Measurements from ENCODE around the gene EPB41L2. TPM values are rescaled to one million over a fixed set of nuclear protein-coding genes. Genes with fewer than 3 reads are reported as not detected.
A peak's percentile ranks its signal among the peaks of the same experiment; 100 is the strongest.

EPB41L2 gene
- total and polyA plus RNA-seq, 2 experiments from 2014 or later = 76.2 to 91.7 TPM

DNA sequence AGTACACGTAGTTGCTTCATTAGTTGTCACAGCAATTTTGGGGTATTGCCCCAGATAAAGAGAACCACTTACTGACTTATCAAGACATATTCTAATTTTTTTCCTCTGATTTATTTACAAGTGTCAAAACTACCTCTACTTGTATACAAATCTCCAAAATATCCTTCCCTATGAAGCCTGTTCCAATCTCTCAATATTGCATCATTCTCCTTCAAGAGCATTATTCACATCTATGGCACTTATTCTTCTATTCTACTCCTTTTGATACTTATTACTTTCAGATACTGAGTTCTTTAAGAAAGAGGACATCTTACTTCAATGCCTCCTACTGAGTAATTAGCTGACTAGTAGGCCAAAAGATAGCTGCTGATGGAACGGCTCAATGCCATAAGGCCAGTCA lies 130.6 kb downstream of the EPB41L2 start:
- ATAC-seq = no peak
- no peak overlapping the region for H3K4me2 ChIP-seq
- DNase-seq (ENCODE audit: low spot score) = no peak
- H3K4me3 Mint-ChIP-seq = no peak overlapping the region
- H3K27ac ChIP-seq (ENCODE audit: low read depth) = peak overlapping the region; percentile 17; the same call in 1 of the 2 replicates
- no peak overlapping the region for H3K27ac Mint-ChIP-seq
- no peaks in the 10 kb centered on the region for H3K36me3 ChIP-seq (ENCODE audit: insufficient read depth)
- peaks cover 6% of the 10 kb centered on the region; the same call in 2 of the 3 replicates for H3K36me3 Mint-ChIP-seq (ENCODE audit: low read depth)
- no peak overlapping the region for H2AFZ ChIP-seq
- no peaks in the 10 kb centered on the region for H3F3A ChIP-seq (replicated peaks; ENCODE audit: low read depth)
- peaks cover 3% of the 10 kb centered on the region; the same call in 2 of the 3 replicates for H3K9me3 Mint-ChIP-seq
- H3K9me2 ChIP-seq (ENCODE audit: insufficient read depth) = no peaks in the 10 kb centered on the region
- peaks cover 15% of the 10 kb centered on the region; the same call in 1 of the 2 replicates for H3K79me2 ChIP-seq (replicated peaks; ENCODE audit: insufficient read depth)
- H3K4me1 Mint-ChIP-seq = peaks cover 33% of the 10 kb centered on the region
- TF ChIP-seq STAT1 (IDR thresholded peaks at IDR 0.05; ENCODE audit: unreplicated experiment) (no peak), CREB1 (CRISPR knock-in tag; IDR thresholded peaks at IDR 0.05; ENCODE audit: low read depth) (no peak), ZNF331 (CRISPR knock-in tag; IDR thresholded peaks at IDR 0.05; ENCODE audit: low read depth) (no peak), EZH2 (IDR thresholded peaks at IDR 0.05; ENCODE audit: low read depth, unreplicated experiment) (no peak), POLR2AphosphoS5 (IDR thresholded peaks at IDR 0.05; ENCODE audit: low read depth) (no peak)
- TF ChIP-seq, protein P1, sequence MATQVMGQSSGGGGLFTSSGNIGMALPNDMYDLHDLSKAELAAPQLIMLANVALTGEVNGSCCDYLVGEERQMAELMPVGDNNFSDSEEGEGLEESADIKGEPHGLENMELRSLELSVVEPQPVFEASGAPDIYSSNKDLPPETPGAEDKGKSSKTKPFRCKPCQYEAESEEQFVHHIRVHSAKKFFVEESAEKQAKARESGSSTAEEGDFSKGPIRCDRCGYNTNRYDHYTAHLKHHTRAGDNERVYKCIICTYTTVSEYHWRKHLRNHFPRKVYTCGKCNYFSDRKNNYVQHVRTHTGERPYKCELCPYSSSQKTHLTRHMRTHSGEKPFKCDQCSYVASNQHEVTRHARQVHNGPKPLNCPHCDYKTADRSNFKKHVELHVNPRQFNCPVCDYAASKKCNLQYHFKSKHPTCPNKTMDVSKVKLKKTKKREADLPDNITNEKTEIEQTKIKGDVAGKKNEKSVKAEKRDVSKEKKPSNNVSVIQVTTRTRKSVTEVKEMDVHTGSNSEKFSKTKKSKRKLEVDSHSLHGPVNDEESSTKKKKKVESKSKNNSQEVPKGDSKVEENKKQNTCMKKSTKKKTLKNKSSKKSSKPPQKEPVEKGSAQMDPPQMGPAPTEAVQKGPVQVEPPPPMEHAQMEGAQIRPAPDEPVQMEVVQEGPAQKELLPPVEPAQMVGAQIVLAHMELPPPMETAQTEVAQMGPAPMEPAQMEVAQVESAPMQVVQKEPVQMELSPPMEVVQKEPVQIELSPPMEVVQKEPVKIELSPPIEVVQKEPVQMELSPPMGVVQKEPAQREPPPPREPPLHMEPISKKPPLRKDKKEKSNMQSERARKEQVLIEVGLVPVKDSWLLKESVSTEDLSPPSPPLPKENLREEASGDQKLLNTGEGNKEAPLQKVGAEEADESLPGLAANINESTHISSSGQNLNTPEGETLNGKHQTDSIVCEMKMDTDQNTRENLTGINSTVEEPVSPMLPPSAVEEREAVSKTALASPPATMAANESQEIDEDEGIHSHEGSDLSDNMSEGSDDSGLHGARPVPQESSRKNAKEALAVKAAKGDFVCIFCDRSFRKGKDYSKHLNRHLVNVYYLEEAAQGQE (IDR thresholded peaks at IDR 0.05; ENCODE audit: unreplicated experiment) = no peak
- TF ChIP-seq, protein P2, sequence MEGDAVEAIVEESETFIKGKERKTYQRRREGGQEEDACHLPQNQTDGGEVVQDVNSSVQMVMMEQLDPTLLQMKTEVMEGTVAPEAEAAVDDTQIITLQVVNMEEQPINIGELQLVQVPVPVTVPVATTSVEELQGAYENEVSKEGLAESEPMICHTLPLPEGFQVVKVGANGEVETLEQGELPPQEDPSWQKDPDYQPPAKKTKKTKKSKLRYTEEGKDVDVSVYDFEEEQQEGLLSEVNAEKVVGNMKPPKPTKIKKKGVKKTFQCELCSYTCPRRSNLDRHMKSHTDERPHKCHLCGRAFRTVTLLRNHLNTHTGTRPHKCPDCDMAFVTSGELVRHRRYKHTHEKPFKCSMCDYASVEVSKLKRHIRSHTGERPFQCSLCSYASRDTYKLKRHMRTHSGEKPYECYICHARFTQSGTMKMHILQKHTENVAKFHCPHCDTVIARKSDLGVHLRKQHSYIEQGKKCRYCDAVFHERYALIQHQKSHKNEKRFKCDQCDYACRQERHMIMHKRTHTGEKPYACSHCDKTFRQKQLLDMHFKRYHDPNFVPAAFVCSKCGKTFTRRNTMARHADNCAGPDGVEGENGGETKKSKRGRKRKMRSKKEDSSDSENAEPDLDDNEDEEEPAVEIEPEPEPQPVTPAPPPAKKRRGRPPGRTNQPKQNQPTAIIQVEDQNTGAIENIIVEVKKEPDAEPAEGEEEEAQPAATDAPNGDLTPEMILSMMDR (conservative IDR thresholded peaks at IDR 0.05; ENCODE audit: low read depth in 2 of 2) = no peak
- no peak overlapping the region for H3K4me3 ChIP-seq
- H3K27me3 Mint-ChIP-seq (ENCODE audit: insufficient read depth, low read depth, poor library complexity) = no peaks in the 10 kb centered on the region
- no peaks in the 10 kb centered on the region for H4K20me1 ChIP-seq (replicated peaks; ENCODE audit: insufficient read depth)
- H3K4me1 ChIP-seq (ENCODE audit: insufficient read depth) = peaks cover 26% of the 10 kb centered on the region
- H3K27me3 ChIP-seq (ENCODE audit: insufficient read depth) = no peaks in the 10 kb centered on the region

DNA sequence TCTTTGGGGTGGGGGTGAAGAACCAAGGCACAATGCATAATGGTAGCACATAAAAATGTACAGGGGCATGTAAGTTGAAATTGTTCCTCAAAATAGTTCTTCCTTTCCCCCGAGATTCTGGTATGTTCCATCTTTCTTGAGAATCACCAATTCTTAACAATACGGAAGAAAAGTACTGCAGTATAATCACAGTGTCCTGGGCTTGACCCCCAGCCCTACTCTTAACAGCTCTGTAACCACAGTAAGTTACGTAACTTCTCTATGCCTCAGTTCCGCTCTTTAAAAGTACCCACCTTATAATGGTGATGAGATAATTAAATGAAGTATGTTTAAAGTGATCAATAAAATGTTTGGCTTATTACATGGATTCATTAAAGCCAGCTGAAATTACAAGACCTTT lies 131.4 kb downstream of the EPB41L2 start:
- Histone ChIP-seq H3K4me2 (no peak overlapping the region), H3F3A (replicated peaks; ENCODE audit: low read depth) (no peaks in the 10 kb centered on the region), H3K9me2 (ENCODE audit: insufficient read depth) (no peaks in the 10 kb centered on the region), H3K4me3 (no peak overlapping the region), H4K20me1 (replicated peaks; ENCODE audit: insufficient read depth) (no peaks in the 10 kb centered on the region), H3K36me3 (ENCODE audit: insufficient read depth) (no peaks in the 10 kb centered on the region), H3K4me1 (ENCODE audit: insufficient read depth) (peaks cover 26% of the 10 kb centered on the region), H2AFZ (no peak overlapping the region), H3K27me3 (ENCODE audit: insufficient read depth) (no peaks in the 10 kb centered on the region), H3K27ac (ENCODE audit: low read depth) (no peak overlapping the region), H3K79me2 (replicated peaks; ENCODE audit: insufficient read depth) (peaks cover 15% of the 10 kb centered on the region; the same call in 1 of the 2 replicates)
- ATAC-seq (no peak), DNase-seq (ENCODE audit: low spot score) (no peak)
- Mint-ChIP-seq H3K4me1 (peaks cover 29% of the 10 kb centered on the region), H3K9me3 (peaks cover 3% of the 10 kb centered on the region; the same call in 2 of the 3 replicates), H3K36me3 (ENCODE audit: low read depth) (peaks cover 6% of the 10 kb centered on the region; the same call in 2 of the 3 replicates), H3K27me3 (ENCODE audit: insufficient read depth, low read depth, poor library complexity) (no peaks in the 10 kb centered on the region), H3K27ac (no peak overlapping the region), H3K4me3 (no peak overlapping the region)
- TF ChIP-seq, protein P3, sequence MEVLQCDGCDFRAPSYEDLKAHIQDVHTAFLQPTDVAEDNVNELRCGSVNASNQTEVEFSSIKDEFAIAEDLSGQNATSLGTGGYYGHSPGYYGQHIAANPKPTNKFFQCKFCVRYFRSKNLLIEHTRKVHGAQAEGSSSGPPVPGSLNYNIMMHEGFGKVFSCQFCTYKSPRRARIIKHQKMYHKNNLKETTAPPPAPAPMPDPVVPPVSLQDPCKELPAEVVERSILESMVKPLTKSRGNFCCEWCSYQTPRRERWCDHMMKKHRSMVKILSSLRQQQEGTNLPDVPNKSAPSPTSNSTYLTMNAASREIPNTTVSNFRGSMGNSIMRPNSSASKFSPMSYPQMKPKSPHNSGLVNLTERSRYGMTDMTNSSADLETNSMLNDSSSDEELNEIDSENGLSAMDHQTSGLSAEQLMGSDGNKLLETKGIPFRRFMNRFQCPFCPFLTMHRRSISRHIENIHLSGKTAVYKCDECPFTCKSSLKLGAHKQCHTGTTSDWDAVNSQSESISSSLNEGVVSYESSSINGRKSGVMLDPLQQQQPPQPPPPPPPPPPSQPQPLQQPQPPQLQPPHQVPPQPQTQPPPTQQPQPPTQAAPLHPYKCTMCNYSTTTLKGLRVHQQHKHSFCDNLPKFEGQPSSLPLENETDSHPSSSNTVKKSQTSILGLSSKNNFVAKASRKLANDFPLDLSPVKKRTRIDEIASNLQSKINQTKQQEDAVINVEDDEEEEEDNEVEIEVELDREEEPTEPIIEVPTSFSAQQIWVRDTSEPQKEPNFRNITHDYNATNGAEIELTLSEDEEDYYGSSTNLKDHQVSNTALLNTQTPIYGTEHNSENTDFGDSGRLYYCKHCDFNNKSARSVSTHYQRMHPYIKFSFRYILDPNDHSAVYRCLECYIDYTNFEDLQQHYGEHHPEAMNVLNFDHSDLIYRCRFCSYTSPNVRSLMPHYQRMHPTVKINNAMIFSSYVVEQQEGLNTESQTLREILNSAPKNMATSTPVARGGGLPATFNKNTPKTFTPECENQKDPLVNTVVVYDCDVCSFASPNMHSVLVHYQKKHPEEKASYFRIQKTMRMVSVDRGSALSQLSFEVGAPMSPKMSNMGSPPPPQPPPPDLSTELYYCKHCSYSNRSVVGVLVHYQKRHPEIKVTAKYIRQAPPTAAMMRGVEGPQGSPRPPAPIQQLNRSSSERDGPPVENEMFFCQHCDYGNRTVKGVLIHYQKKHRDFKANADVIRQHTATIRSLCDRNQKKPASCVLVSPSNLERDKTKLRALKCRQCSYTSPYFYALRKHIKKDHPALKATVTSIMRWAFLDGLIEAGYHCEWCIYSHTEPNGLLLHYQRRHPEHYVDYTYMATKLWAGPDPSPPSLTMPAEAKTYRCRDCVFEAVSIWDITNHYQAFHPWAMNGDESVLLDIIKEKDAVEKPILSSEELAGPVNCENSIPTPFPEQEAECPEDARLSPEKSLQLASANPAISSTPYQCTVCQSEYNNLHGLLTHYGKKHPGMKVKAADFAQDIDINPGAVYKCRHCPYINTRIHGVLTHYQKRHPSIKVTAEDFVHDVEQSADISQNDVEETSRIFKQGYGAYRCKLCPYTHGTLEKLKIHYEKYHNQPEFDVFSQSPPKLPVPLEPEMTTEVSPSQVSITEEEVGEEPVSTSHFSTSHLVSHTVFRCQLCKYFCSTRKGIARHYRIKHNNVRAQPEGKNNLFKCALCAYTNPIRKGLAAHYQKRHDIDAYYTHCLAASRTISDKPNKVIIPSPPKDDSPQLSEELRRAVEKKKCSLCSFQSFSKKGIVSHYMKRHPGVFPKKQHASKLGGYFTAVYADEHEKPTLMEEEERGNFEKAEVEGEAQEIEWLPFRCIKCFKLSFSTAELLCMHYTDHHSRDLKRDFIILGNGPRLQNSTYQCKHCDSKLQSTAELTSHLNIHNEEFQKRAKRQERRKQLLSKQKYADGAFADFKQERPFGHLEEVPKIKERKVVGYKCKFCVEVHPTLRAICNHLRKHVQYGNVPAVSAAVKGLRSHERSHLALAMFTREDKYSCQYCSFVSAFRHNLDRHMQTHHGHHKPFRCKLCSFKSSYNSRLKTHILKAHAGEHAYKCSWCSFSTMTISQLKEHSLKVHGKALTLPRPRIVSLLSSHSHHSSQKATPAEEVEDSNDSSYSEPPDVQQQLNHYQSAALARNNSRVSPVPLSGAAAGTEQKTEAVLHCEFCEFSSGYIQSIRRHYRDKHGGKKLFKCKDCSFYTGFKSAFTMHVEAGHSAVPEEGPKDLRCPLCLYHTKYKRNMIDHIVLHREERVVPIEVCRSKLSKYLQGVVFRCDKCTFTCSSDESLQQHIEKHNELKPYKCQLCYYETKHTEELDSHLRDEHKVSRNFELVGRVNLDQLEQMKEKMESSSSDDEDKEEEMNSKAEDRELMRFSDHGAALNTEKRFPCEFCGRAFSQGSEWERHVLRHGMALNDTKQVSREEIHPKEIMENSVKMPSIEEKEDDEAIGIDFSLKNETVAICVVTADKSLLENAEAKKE (CRISPR knock-in tag; IDR thresholded peaks at IDR 0.05) = no peak
- TF ChIP-seq NANOG (IDR thresholded peaks at IDR 0.05; ENCODE audit: borderline replicate concordance) = no peak
- TF ChIP-seq POLR2AphosphoS5 (IDR thresholded peaks at IDR 0.05; ENCODE audit: low read depth) = no peak

All from GM23338 (cell line).